ENCODE data around the gene TRIM71.

GRCh38 chr3:32940726-32941125, 122.9 kb downstream of the TRIM71 start:
- TF ChIP-seq CTCF (IDR thresholded peaks at IDR 0.05; ENCODE audit: poor library complexity) (no peak), EZH2 (IDR thresholded peaks at IDR 0.05; ENCODE audit: borderline replicate concordance) (no peak), EZH2phosphoT487 (IDR thresholded peaks at IDR 0.05; ENCODE audit: low read depth, severe bottlenecking, unreplicated experiment) (no peak)
